CD1c-positive myeloid dendritic cell (primary cell): ENCODE results near the gene API5.
A peak's percentile ranks its signal among the peaks of the same experiment; 100 is the strongest.

ENCODE experiments used
- DNase-seq: peaks from one replicate; pipeline ENCODE4 v3.0.0-alpha.2; 2016; ENCODE audit errors: extremely low spot score

API5 gene

GRCh38 chr11:43359422-43359818, 47.6 kb downstream of the API5 start:
- DNase-seq, result peak; percentile 5

- DNase-seq, result peak; percentile 51
Measured at GRCh38 chr11:43360361-43361032, 48.7 kb downstream of the API5 start.

DNA sequence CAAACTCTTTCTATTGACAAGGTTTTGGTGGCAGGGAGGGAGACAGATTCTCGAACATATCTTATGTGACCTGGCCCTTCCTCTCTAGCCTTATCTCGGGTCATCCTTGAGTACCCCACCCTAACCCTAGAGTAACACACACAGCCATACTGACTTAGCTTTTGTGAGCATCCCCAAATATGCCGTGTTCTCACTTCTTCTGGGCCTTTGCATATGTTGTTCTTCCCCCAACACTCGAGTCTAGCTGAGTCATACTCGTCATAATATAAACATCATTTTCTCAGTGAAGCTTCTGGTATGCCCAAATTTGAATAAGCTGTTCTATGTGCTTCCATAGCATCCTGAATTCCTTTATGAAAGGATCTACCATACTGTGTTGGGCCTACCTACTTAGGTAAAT, 54.9 kb downstream of the API5 start:
- DNase-seq, result no peak

DNA sequence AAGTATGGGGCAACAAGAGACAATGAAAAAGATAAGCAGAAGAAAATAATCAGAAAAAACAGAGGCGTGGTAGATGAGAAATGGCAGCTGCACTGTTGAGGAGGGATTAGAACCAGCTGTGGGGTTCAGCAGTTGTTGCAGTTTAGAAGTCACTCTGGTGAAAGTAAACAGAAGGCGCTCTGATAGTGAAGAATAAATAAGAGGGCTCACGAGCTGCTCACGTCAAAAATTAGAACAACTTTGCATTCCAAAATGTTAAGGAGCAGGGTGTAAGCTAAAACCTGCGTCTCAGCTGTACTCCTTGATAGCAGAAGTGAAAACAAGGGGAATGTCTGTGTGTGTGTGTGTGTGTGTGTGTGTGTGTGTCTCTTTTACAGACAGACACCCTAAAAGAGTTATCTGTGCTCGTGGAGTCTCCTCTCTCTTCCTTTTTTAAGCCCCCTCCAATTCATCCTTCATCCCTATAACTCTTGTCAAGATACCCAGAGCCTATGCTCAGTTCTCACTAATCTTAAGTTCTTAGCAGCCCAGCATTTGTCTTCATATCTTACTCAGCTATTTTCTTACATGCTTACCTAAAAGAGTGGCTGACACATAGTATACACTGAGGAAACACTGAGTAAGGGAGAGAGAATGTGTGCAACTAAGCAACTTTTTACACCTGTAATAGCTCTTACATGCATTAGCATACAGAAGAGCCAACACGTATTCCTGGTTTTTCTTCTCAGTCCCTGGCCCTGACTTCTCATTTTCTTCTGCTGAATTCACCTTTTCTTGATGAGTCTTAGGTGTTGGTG, 55.8 kb downstream of the API5 start:
- DNase-seq, result peak; percentile 41

DNA sequence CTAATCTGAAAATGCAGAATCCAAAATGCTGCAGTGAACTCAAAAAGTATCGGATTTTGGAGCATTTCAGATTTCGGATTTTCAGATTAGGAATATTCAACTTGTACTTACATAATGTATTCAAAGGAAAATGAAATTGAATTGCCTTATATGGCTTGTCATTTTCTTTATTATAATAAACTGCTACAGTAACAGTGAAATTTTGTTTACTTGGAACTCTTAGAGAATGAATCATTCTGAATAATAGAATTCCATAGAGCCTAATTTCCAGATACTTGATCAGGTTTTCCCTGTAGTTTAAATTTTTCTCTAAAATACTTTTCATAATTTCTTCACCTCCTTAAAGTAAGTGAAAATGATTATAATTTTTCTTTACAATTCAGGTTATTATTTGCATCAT, 64.3 kb downstream of the API5 start:
- DNase-seq, result no peak

DNA sequence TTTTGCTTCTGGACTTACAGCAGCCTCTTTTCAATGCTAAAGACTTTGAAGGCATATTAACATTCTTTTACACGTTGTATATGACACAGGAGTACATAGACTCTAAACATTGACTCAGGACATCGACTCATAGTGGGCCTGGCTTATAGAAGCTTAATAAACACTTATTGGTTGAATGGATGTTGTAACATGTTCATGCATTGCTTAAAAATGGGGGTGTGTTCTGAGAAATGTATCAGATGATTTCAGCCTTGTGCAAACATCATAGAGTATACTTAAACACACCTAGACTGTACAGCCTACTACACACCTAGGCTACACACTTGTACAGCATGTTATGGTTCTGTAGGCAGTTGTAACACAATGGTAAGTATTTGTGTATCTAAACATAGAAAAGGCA, 64.8 kb downstream of the API5 start:
- DNase-seq, result no peak

GRCh38 chr11:43377389-43377788, 65.6 kb downstream of the API5 start:
- DNase-seq, result no peak

- no peak for DNase-seq
Measured at GRCh38 chr11:43378897-43379296, 67.1 kb downstream of the API5 start.

GRCh38 chr11:43381802-43382201, 70.0 kb downstream of the API5 start:
- no peak for DNase-seq

GRCh38 chr11:43382614-43383013, 70.8 kb downstream of the API5 start:
- DNase-seq, result no peak

- no peak for DNase-seq
Measured at GRCh38 chr11:43384393-43384792, 72.6 kb downstream of the API5 start.

- DNase-seq, result no peak
Measured at GRCh38 chr11:43392713-43393112, 80.9 kb downstream of the API5 start.

GRCh38 chr11:43393765-43394355, 82.1 kb downstream of the API5 start:
- no peak for DNase-seq
